Measurements from ENCODE around the gene MAPK4.
"Not testable (repeated sequence)": the region's sequence is repeated elsewhere in the genome, so short reads cannot be mapped to it uniquely, and the experiment has no call there.

Gene MAPK4

GRCh38 chr18:50706651-50707050 is 146.8 kb downstream of the MAPK4 start:
- no peaks in the 10 kb centered on the region for H3K36me3 ChIP-seq (ENCODE audit: control insufficient read depth in 2 of 2, insufficient read depth in 1 of 2, low read length in 2 of 2)
- H3K4me1 ChIP-seq (ENCODE audit: control insufficient read depth, insufficient read depth, low read length), result peaks cover 5% of the 10 kb centered on the region
- no peak overlapping the region for H3K27ac ChIP-seq (ENCODE audit: extremely low read depth, low read depth, low read length)
- H3K9me3 ChIP-seq (ENCODE audit: control insufficient read depth, insufficient read depth, low read depth, low read length), result no peaks in the 10 kb centered on the region
- ChIA-PET POLR2A (no interaction called here), CTCF (interaction anchor here (0.6 kb wide), 1 partner anchor 184 kb away, joined by 3 read pairs; no protein-coding TSS in a partner anchor)
- no peak for TF ChIP-seq PRDM4 (tag by site-specific recombination; IDR thresholded peaks at IDR 0.05)
- no peak for TF ChIP-seq ZNF645 (tag by site-specific recombination; IDR thresholded peaks at IDR 0.05)
- no peak for TF ChIP-seq ZNF510 (tag by site-specific recombination; IDR thresholded peaks at IDR 0.05; ENCODE audit: insufficient replicate concordance)
- no peak for TF ChIP-seq PBX3 (CRISPR knock-in tag; IDR thresholded peaks at IDR 0.05)
- no peak for TF ChIP-seq ZNF658 (tag by site-specific recombination; IDR thresholded peaks at IDR 0.05)
- TF ChIP-seq SCRT1 (tag by site-specific recombination; IDR thresholded peaks at IDR 0.05; ENCODE audit: borderline replicate concordance), result no peak
- no peak for TF ChIP-seq REPIN1 (tag by site-specific recombination; IDR thresholded peaks at IDR 0.05; ENCODE audit: low read depth)
- no peak for TF ChIP-seq ZNF423 (tag by site-specific recombination; IDR thresholded peaks at IDR 0.05)
- TF ChIP-seq ZSCAN18 (tag by site-specific recombination; IDR thresholded peaks at IDR 0.05), result no peak
- no peak for TF ChIP-seq GFI1B (tag by site-specific recombination; IDR thresholded peaks at IDR 0.05)
- TF ChIP-seq ZNF266 (tag by site-specific recombination; IDR thresholded peaks at IDR 0.05; ENCODE audit: low read depth), result no peak
- no peak for TF ChIP-seq INSM2 (tag by site-specific recombination; IDR thresholded peaks at IDR 0.05)
- TF ChIP-seq CTCF (tag by site-specific recombination; IDR thresholded peaks at IDR 0.05), result no peak
- TF ChIP-seq SALL2 (tag by site-specific recombination; IDR thresholded peaks at IDR 0.05; ENCODE audit: borderline replicate concordance), result no peak
- TF ChIP-seq GLI4 (tag by site-specific recombination; IDR thresholded peaks at IDR 0.05), result no peak
- no peak for TF ChIP-seq ZNF768 (tag by site-specific recombination; IDR thresholded peaks at IDR 0.05)
- no peak for TF ChIP-seq ZNF426 (tag by site-specific recombination; IDR thresholded peaks at IDR 0.05)
- no peak for TF ChIP-seq ZNF530 (tag by site-specific recombination; IDR thresholded peaks at IDR 0.05; ENCODE audit: low read depth)
- H3K4me3 ChIP-seq (ENCODE audit: low read depth, low read length), result no peak overlapping the region

GRCh38 chr18:50707297-50707696 is 147.4 kb downstream of the MAPK4 start:
- H3K4me1 ChIP-seq (ENCODE audit: control insufficient read depth, insufficient read depth, low read length); H3K27ac ChIP-seq (ENCODE audit: extremely low read depth, low read depth, low read length); H3K4me3 ChIP-seq (ENCODE audit: low read depth, low read length); H3K36me3 ChIP-seq (ENCODE audit: control insufficient read depth in 2 of 2, insufficient read depth in 1 of 2, low read length in 2 of 2); H3K9me3 ChIP-seq (ENCODE audit: control insufficient read depth, insufficient read depth, low read depth, low read length); POLR2A ChIA-PET: not testable (repeated sequence)
- CTCF ChIA-PET, result interaction anchor here (0.6 to 1.1 kb wide), 2 partner anchors 19 to 183 kb away, joined by 3 to 4 read pairs; no protein-coding TSS in a partner anchor

Measured in HEK293 (cell line).